Natural killer cell treated with Interleukin-12 subunit alpha and Interleukin-12 subunit beta and Interleukin-15 and Interleukin-18, amount 100 ng/mL, for 72 hours (primary cell): ENCODE results near the gene ZBED3. TPM values are rescaled to one million over a fixed set of nuclear protein-coding genes. Genes with fewer than 3 reads are reported as not detected.

Experiments used
- ATAC-seq, 2 donors: fragments of 150-1000 bp; cut with Tn5 transposase in 1 of 2; sonication (Bioruptor Pico), chemical (Tn5 transposase) in 1 of 2; 2 replicates each; pipeline ENCODE4 v1.10.0; 2021
- DNase-seq: peaks from one replicate; pipeline ENCODE4 v3.0.0; 2022; ENCODE audit warnings: low spot score
- H3K27ac Mint-ChIP-seq, 2 donors: 1 replicate in 1 of 2; 2 replicates in 1 of 2; pipeline ENCODE4 v1.8.0; 2022; ENCODE audit warnings: mixed read lengths in 2 of 2, mild to moderate bottlenecking in 1 of 2, moderate library complexity in 1 of 2
- H3K27me3 Mint-ChIP-seq, 2 donors: 1 replicate in 1 of 2; 2 replicates in 1 of 2; pipeline ENCODE4 v1.8.0; 2022; ENCODE audit warnings: mixed read lengths in 2 of 2
- H3K36me3 Mint-ChIP-seq: one replicate; pipeline ENCODE4 v1.8.0; 2022; ENCODE audit warnings: mixed read lengths
- H3K4me1 Mint-ChIP-seq, 2 donors: 1 replicate in 1 of 2; 2 replicates in 1 of 2; pipeline ENCODE4 v1.8.0; 2022; ENCODE audit warnings: low read depth in 2 of 2, mixed read lengths in 2 of 2, mild to moderate bottlenecking in 1 of 2
- H3K4me3 Mint-ChIP-seq: one replicate; pipeline ENCODE4 v1.8.0; 2022; ENCODE audit warnings: mixed read lengths
- H3K9me3 Mint-ChIP-seq: 2 replicates; pipeline ENCODE4 v1.8.0; 2022; ENCODE audit warnings: mixed read lengths
- total RNA-seq, 2 donors: library from RNA; stranded (reverse); gene quantifications; one replicate each; pipeline ENCODE4 v1.2.3, GENCODE V29; 2022

ZBED3 gene
- total RNA-seq, 2 donors from 2014 or later: 0.12 to 0.17 TPM

- no peak for ATAC-seq
- Mint-ChIP-seq H3K27me3 (no peaks in the 10 kb centered on the region), H3K9me3 (no peaks in the 10 kb centered on the region), H3K36me3 (peaks cover 33% of the 10 kb centered on the region), H3K4me3 (no peak overlapping the region), H3K4me1 (peaks cover 13 to 16% of the 10 kb centered on the region in 2 donors), H3K27ac (no peak overlapping the region)
- no peak for DNase-seq
These were observed 21.8 kb downstream of the ZBED3 start for GRCh38 chr5:77065256-77065655.

DNA sequence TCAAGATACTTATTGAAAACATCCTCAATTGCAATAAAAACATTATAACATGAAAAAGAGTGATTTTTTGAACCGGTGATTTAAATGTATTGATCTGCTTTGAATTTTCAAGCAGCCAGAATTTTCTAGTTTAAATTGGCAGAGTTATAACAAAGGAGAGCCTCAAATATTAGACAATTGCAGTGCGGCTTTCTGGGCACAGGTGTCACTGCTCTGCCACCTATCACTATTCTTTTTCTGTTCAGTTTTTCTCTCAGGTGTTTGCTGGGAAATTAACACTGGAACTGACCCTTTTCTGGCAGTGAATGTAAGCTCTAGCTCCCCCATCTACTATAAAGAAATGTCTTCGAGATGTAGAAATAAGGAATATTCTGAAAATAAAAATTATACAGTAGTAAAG is 23.0 kb downstream of the ZBED3 start:
- H3K4me1 Mint-ChIP-seq: peaks cover 13 to 16% of the 10 kb centered on the region in 2 donors
- H3K9me3 Mint-ChIP-seq: no peaks in the 10 kb centered on the region
- peaks cover 25% of the 10 kb centered on the region for H3K36me3 Mint-ChIP-seq
- no peak overlapping the region for H3K4me3 Mint-ChIP-seq
- DNase-seq: no peak
- no peak overlapping the region for H3K27ac Mint-ChIP-seq
- no peaks in the 10 kb centered on the region for H3K27me3 Mint-ChIP-seq
- no peak for ATAC-seq

DNA sequence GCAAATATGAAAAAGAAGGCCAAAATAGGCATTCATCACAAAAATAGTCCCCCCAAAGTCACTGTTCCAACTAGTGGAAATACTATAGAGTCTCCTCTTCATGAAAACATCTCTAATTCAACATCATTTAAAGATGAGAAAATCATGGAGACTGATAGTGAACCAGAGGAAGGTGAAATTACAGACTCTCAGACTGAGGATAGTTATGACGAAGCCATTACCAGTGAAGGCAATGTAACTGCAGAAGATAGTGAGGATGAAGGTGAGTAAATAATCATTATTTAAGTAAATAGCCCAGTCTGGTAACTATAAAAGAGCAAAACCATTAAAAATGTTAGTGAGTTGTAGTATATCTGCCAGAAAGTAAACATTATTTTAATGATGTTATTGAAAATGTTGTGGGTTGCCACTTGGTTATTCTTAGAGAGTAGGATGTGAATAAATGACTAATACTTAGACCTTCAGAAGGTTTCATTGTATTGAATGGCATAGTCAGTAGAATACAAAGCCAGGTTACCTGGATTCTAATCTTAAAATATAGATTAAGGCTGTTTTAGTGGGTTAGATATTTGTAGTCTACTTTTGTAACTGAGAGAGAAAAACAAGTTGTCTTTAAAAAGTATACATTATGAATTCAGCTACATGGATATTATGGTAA is 40.5 kb downstream of the ZBED3 start:
- peaks cover 15% of the 10 kb centered on the region for H3K36me3 Mint-ChIP-seq
- H3K9me3 Mint-ChIP-seq: no peaks in the 10 kb centered on the region
- peaks cover 5 to 15% of the 10 kb centered on the region in 2 donors for H3K4me1 Mint-ChIP-seq
- ATAC-seq (no peak), DNase-seq (no peak)
- H3K27me3 Mint-ChIP-seq: no peaks in the 10 kb centered on the region
- no peak overlapping the region for H3K4me3 Mint-ChIP-seq
- no peak overlapping the region for H3K27ac Mint-ChIP-seq

- peaks cover 11 to 13% of the 10 kb centered on the region in 2 donors for H3K4me1 Mint-ChIP-seq
- H3K9me3 Mint-ChIP-seq: no peaks in the 10 kb centered on the region
- no peak overlapping the region for H3K4me3 Mint-ChIP-seq
- ATAC-seq (no peak), DNase-seq (no peak)
- H3K27me3 Mint-ChIP-seq: no peaks in the 10 kb centered on the region
- peaks cover 9% of the 10 kb centered on the region for H3K36me3 Mint-ChIP-seq
- no peak overlapping the region for H3K27ac Mint-ChIP-seq
These were observed 51.1 kb downstream of the ZBED3 start for GRCh38 chr5:77035950-77036349.

GRCh38 chr5:77033338-77033737 is 53.7 kb downstream of the ZBED3 start:
- H3K4me3 Mint-ChIP-seq: no peak overlapping the region
- H3K27ac Mint-ChIP-seq: peak overlapping the region in 1 of 2 donors; percentile 47
- H3K36me3 Mint-ChIP-seq: peaks cover 18% of the 10 kb centered on the region
- H3K9me3 Mint-ChIP-seq: peaks cover 6% of the 10 kb centered on the region
- DNase-seq (no peak), ATAC-seq (no peak)
- H3K27me3 Mint-ChIP-seq: no peaks in the 10 kb centered on the region
- peaks cover 20 to 23% of the 10 kb centered on the region in 2 donors for H3K4me1 Mint-ChIP-seq

- H3K27ac Mint-ChIP-seq: no peak overlapping the region
- no peak for DNase-seq
- H3K27me3 Mint-ChIP-seq: no peaks in the 10 kb centered on the region
- peaks cover 6% of the 10 kb centered on the region for H3K9me3 Mint-ChIP-seq
- H3K4me3 Mint-ChIP-seq: no peak overlapping the region
- H3K36me3 Mint-ChIP-seq: peaks cover 23% of the 10 kb centered on the region
- H3K4me1 Mint-ChIP-seq: peaks cover 23% of the 10 kb centered on the region in 2 donors
- ATAC-seq: no peak
These were observed 54.5 kb downstream of the ZBED3 start for GRCh38 chr5:77032635-77033034.

- DNase-seq (no peak), ATAC-seq (no peak)
- Mint-ChIP-seq H3K36me3 (peaks cover 23% of the 10 kb centered on the region), H3K9me3 (peaks cover 6% of the 10 kb centered on the region), H3K27ac (peak overlapping the region; percentile 60 to 77), H3K4me3 (peak overlapping the region; percentile 92), H3K4me1 (peaks cover 23% of the 10 kb centered on the region in 2 donors), H3K27me3 (peaks cover 0 to 3% of the 10 kb centered on the region in 2 donors)
These were observed 55.2 kb downstream of the ZBED3 start for GRCh38 chr5:77031891-77032290.

GRCh38 chr5:77030097-77031071 is 56.7 kb downstream of the ZBED3 start, which contains the start of gene AGGF1:
TSS of gene AGGF1 (plus strand) at chr5:77030404. CDS start at chr5:77030767, 363 bp downstream.
- H3K27ac Mint-ChIP-seq: peak within 1 kb of the TSS; percentile 71 to 77
- peaks cover 11 to 14% of the 10 kb centered on the region in 2 donors for H3K27me3 Mint-ChIP-seq
- H3K4me3 Mint-ChIP-seq: peak within 1 kb of the TSS; percentile 92
- peaks cover 23% of the 10 kb centered on the region in 2 donors for H3K4me1 Mint-ChIP-seq
- peaks cover 6% of the 10 kb centered on the region for H3K9me3 Mint-ChIP-seq
- peaks cover 23% of the 10 kb centered on the region for H3K36me3 Mint-ChIP-seq
- DNase-seq (peak; percentile 93), ATAC-seq (peak; percentile 99)

DNA sequence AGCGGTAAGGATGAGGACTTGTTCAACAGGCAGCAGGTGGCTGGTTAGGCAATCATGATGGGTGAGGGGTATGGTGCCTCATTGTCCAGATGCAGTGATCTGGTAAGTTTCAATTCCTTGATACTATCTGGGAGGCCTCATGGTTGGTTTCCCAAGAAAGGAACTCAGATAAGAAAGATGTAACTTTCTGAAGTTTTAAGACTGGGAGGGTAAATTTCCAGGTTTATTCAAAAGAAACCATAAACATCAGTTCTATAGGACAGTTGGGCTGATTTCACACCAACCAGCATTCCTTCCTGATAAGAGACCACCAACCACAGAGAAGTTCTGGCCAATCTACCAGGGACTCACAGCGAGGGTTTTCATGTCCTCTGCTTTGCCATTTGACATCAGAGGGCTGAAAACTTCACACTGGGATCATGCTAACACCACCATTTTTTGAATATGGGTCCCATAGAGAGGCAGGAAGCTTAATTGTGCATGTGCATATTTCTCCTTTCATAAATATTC is 57.7 kb downstream of the ZBED3 start:
- peak overlapping the region; percentile 92 for H3K4me3 Mint-ChIP-seq
- ATAC-seq (no peak), DNase-seq (no peak)
- peaks cover 23% of the 10 kb centered on the region for H3K36me3 Mint-ChIP-seq
- H3K27me3 Mint-ChIP-seq: peaks cover 11 to 14% of the 10 kb centered on the region in 2 donors
- H3K27ac Mint-ChIP-seq: peak overlapping the region; percentile 71 to 77
- peaks cover 6% of the 10 kb centered on the region for H3K9me3 Mint-ChIP-seq
- H3K4me1 Mint-ChIP-seq: peaks cover 23% of the 10 kb centered on the region in 2 donors

DNA sequence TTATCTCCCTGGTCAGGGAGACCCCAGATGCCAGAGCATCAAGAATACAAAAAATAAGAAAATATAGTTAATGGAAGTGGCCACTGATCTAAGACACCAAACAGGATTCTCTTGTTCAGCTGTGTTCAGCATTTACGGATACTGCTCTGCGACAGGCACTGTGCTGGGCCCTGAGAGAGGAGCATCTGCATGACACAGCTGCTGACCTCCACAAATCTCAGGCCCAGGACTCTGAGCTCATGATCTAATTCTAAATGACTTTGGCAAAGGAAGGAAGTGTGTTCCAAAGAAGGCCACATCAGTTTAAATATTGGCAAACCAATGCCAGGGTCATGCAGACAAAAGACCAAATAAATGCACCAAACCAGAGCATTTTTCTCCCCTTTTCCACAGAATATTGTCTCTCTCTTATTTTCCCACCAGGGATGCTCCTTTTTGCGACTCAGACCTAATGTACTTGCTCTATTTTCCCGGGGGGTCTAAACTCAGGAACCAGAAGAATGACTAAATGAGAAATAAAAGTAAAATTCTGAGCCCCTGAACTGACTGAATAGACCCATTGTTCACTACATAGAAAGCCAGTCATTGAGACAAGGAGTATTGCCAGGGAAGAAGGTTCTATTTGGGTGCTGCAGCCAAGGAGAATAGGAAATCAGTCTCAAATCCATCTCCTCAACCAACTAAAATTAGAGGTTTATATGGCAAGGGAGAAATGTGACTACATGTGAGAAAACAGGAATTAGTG is 58.3 kb downstream of the ZBED3 start:
- DNase-seq: no peak
- Mint-ChIP-seq H3K4me1 (peaks cover 21 to 23% of the 10 kb centered on the region in 2 donors), H3K27me3 (peaks cover 11 to 15% of the 10 kb centered on the region in 2 donors), H3K4me3 (peak overlapping the region; percentile 92), H3K36me3 (peaks cover 23% of the 10 kb centered on the region), H3K27ac (peak overlapping the region in 1 of 2 donors; percentile 77), H3K9me3 (peaks cover 6% of the 10 kb centered on the region)
- no peak for ATAC-seq

GRCh38 chr5:77024490-77024889 is 62.6 kb downstream of the ZBED3 start:
- no peak overlapping the region for H3K4me3 Mint-ChIP-seq
- H3K27me3 Mint-ChIP-seq: peaks cover 25 to 43% of the 10 kb centered on the region in 2 donors
- DNase-seq (no peak), ATAC-seq (no peak)
- H3K27ac Mint-ChIP-seq: no peak overlapping the region
- H3K4me1 Mint-ChIP-seq: peaks cover 2 to 4% of the 10 kb centered on the region in 2 donors
- peaks cover 6% of the 10 kb centered on the region for H3K9me3 Mint-ChIP-seq
- peaks cover 14% of the 10 kb centered on the region for H3K36me3 Mint-ChIP-seq

- no peaks in the 10 kb centered on the region for H3K4me1 Mint-ChIP-seq
- H3K36me3 Mint-ChIP-seq: no peaks in the 10 kb centered on the region
- no peak overlapping the region for H3K4me3 Mint-ChIP-seq
- H3K27ac Mint-ChIP-seq: no peak overlapping the region
- ATAC-seq (no peak), DNase-seq (no peak)
- no peaks in the 10 kb centered on the region for H3K9me3 Mint-ChIP-seq
- H3K27me3 Mint-ChIP-seq: peaks cover 31 to 53% of the 10 kb centered on the region in 2 donors
These were observed 64.3 kb downstream of the ZBED3 start for GRCh38 chr5:77022511-77023417.
